IPS-20b (cell line): Measurements from ENCODE around the gene LLGL2.

Source experiments
- H3K27ac ChIP-seq: one replicate; pipeline ENCODE4 v1.5.1; 2013; ENCODE audit warnings: low read length
- H3K27me3 ChIP-seq: 2 replicates; pipeline ENCODE4 v1.6.1; 2013; ENCODE audit warnings: mild to moderate bottlenecking, low read length, inconsistent platforms; ENCODE audit not compliant: insufficient read depth
- H3K36me3 ChIP-seq: 2 replicates; pipeline ENCODE4 v1.6.1; 2013; ENCODE audit warnings: low read depth, mild to moderate bottlenecking, inconsistent platforms, low read length, moderate library complexity; ENCODE audit not compliant: insufficient read depth
- H3K4me1 ChIP-seq: 2 replicates; pipeline ENCODE4 v1.6.1; 2013; ENCODE audit warnings: mild to moderate bottlenecking, control low read depth, inconsistent platforms, low read length, moderate library complexity; ENCODE audit not compliant: insufficient read depth
- H3K4me3 ChIP-seq: 2 replicates; pipeline ENCODE4 v1.5.1; 2013; ENCODE audit warnings: mild to moderate bottlenecking, low read length, inconsistent platforms
- H3K9ac ChIP-seq: 2 replicates; pipeline ENCODE4 v1.6.1; 2013; ENCODE audit warnings: low read depth, mild to moderate bottlenecking, inconsistent platforms, low read length, moderate library complexity
- H3K9me3 ChIP-seq: 2 replicates; pipeline ENCODE4 v1.6.1; 2013; ENCODE audit warnings: mild to moderate bottlenecking, low read depth, low read length, inconsistent platforms; ENCODE audit not compliant: insufficient read depth

LLGL2 gene

GRCh38 chr17:75504347-75505151 is 20.9 kb upstream of the LLGL2 start:
- no peaks in the 10 kb centered on the region; the same call in 1 of the 2 replicates for H3K4me1 ChIP-seq
- no peaks in the 10 kb centered on the region for H3K9me3 ChIP-seq
- H3K4me3 ChIP-seq = no peak overlapping the region
- H3K27me3 ChIP-seq = no peaks in the 10 kb centered on the region
- H3K27ac ChIP-seq = no peak overlapping the region
- H3K36me3 ChIP-seq = peaks cover 41% of the 10 kb centered on the region
- H3K9ac ChIP-seq = no peak overlapping the region

DNA sequence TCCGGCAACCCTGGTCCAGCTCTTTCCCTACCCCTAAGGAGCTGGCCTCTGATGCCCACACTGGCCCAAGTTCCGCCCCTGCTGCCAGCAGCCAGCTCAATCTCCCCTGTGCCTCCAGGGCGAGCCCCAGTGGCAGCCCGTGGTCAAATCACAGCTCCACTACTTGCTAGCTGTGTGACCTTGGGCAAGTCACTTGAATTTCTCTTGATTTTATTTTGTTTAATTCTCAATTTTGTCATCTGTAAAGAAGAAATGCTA is 20.4 kb upstream of the LLGL2 start:
- H3K27me3 ChIP-seq = no peaks in the 10 kb centered on the region
- H3K4me3 ChIP-seq = no peak overlapping the region
- peaks cover 36% of the 10 kb centered on the region for H3K36me3 ChIP-seq
- H3K9ac ChIP-seq = no peak overlapping the region
- H3K27ac ChIP-seq = no peak overlapping the region
- H3K9me3 ChIP-seq = no peaks in the 10 kb centered on the region
- H3K4me1 ChIP-seq = no peaks in the 10 kb centered on the region; the same call in 1 of the 2 replicates

DNA sequence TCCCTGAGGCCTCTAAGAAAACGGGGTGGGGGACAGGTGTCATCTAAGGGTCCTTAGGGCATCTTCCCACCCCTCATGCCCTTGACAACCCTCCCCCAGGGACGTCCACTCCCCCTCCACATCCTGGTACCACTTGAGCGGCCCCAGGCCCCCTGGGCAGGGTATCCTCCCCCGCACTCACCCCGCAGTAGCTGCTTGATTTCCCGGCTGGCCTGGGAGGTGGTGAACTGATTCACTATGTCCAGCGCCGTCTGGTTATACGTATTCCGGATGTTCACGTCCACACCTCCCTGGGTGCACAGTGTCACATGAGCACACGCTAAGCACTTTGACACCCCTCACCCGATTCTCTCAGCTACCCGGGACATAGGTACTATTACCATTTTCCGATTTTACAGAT is 19.9 kb upstream of the LLGL2 start:
- no peak overlapping the region for H3K27ac ChIP-seq
- H3K36me3 ChIP-seq = peaks cover 33% of the 10 kb centered on the region
- H3K9me3 ChIP-seq = no peaks in the 10 kb centered on the region
- no peaks in the 10 kb centered on the region for H3K27me3 ChIP-seq
- no peaks in the 10 kb centered on the region; the same call in 1 of the 2 replicates for H3K4me1 ChIP-seq
- H3K4me3 ChIP-seq = no peak overlapping the region
- no peak overlapping the region for H3K9ac ChIP-seq

DNA sequence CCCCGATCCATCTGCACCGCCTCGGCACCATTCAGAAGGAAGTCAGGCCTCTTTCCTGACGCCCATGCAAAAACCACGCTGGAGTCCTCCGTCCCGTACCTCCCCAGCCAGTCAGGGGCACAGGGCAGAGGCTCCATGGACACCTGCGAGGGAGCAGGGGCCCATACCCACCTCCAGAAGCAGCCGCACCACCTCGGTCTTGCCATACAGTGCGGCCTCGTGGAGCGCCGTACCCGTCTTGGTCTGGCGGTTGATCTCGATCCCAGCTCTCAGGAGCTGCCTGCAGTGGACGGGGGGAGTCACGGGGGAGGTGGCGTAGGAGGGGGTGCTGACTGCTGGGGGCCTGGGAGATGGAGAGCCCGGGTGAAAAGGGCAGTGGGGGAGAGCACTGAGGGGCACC is 19.4 kb upstream of the LLGL2 start:
- no peaks in the 10 kb centered on the region for H3K9me3 ChIP-seq
- no peaks in the 10 kb centered on the region for H3K27me3 ChIP-seq
- H3K27ac ChIP-seq = no peak overlapping the region
- H3K4me3 ChIP-seq = no peak overlapping the region
- no peaks in the 10 kb centered on the region; the same call in 1 of the 2 replicates for H3K4me1 ChIP-seq
- peaks cover 34% of the 10 kb centered on the region for H3K36me3 ChIP-seq
- H3K9ac ChIP-seq = no peak overlapping the region

GRCh38 chr17:75506888-75507287 is 18.6 kb upstream of the LLGL2 start:
- H3K4me1 ChIP-seq = no peaks in the 10 kb centered on the region; the same call in 1 of the 2 replicates
- no peaks in the 10 kb centered on the region for H3K9me3 ChIP-seq
- H3K27ac ChIP-seq = no peak overlapping the region
- H3K27me3 ChIP-seq = no peaks in the 10 kb centered on the region
- peaks cover 34% of the 10 kb centered on the region for H3K36me3 ChIP-seq
- no peak overlapping the region for H3K9ac ChIP-seq
- H3K4me3 ChIP-seq = no peak overlapping the region

GRCh38 chr17:75507733-75508719 is 17.5 kb upstream of the LLGL2 start:
- H3K27ac ChIP-seq = no peak overlapping the region
- no peak overlapping the region for H3K9ac ChIP-seq
- no peaks in the 10 kb centered on the region; the same call in 1 of the 2 replicates for H3K4me1 ChIP-seq
- no peaks in the 10 kb centered on the region for H3K27me3 ChIP-seq
- no peaks in the 10 kb centered on the region for H3K9me3 ChIP-seq
- H3K4me3 ChIP-seq = no peak overlapping the region
- H3K36me3 ChIP-seq = peaks cover 40% of the 10 kb centered on the region

DNA sequence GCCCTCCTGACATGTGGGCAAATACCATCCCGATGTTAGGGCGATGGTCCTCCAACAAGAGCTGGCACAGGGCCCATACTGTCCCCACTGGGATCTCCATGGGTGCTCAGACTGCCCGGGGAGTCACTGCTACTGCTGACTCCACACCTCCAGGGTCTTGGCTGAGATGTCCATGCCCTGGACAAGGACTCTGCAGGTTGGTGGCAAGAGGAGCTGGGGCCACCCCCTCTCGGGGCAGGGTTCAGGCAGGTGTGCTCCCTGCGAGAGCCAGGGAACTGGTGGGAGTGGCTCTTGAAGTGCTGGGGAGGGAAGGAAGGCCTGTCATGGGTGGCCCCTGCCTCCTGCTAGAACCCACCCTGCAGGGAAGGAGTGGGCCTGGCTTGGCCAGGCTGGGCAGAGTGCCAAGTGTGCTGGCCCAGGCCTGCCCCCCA is 16.6 kb upstream of the LLGL2 start:
- Histone ChIP-seq H3K27me3 (no peaks in the 10 kb centered on the region), H3K4me1 (no peaks in the 10 kb centered on the region; the same call in 1 of the 2 replicates), H3K9me3 (no peaks in the 10 kb centered on the region), H3K36me3 (peaks cover 46% of the 10 kb centered on the region), H3K4me3 (no peak overlapping the region), H3K27ac (no peak overlapping the region), H3K9ac (no peak overlapping the region)

DNA sequence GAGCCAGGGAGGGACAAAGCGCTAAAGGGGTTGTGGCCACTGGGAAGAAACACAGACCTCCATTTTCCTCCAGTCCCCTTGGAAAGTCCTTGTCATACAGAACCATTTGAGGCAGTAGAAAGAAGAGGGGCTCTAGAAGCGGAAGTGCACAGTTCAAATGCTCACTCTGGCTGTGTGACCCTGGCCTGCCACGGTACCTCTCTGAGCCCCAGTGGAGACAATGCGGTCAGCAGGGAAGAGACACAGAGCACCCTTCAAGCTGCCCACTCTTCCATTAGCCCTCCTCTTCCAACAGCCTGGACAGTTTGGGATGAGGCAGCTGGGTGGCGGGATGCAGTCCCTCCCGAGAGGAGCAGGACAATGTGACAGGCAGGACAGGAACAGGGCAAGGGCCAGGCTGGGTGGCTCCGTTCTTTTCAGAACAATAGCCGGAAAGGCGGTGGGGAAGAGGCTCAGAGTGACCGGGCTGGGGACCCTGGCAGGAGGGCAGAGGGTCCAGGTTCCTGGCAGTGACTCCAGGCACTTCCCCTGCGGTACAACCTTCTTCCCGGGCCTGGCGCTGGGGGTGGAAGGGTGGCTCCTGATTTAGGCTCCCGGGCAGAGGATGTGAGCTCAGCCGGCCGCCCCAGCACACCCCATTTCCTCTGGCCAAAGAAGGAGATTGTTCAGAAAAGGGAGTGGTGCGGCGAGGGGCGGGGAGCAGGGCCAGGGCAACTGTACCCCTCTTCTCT is 15.8 kb upstream of the LLGL2 start:
- H3K9me3 ChIP-seq = no peaks in the 10 kb centered on the region
- H3K36me3 ChIP-seq = peaks cover 45% of the 10 kb centered on the region
- no peaks in the 10 kb centered on the region for H3K27me3 ChIP-seq
- no peak overlapping the region for H3K9ac ChIP-seq
- no peak overlapping the region for H3K4me3 ChIP-seq
- no peak overlapping the region for H3K27ac ChIP-seq
- no peaks in the 10 kb centered on the region; the same call in 1 of the 2 replicates for H3K4me1 ChIP-seq

- Histone ChIP-seq H3K9me3 (no peaks in the 10 kb centered on the region), H3K4me3 (no peak overlapping the region), H3K27ac (no peak overlapping the region), H3K27me3 (no peaks in the 10 kb centered on the region), H3K36me3 (peaks cover 30% of the 10 kb centered on the region; the same call in 1 of the 2 replicates), H3K9ac (no peak overlapping the region), H3K4me1 (no peaks in the 10 kb centered on the region; the same call in 1 of the 2 replicates)
These were observed 14.3 kb upstream of the LLGL2 start for GRCh38 chr17:75511270-75511609.

GRCh38 chr17:75511610-75512575 is 13.6 kb upstream of the LLGL2 start:
- no peak overlapping the region for H3K27ac ChIP-seq
- no peak overlapping the region for H3K9ac ChIP-seq
- H3K36me3 ChIP-seq = peaks cover 25% of the 10 kb centered on the region; the same call in 1 of the 2 replicates
- H3K4me1 ChIP-seq = no peaks in the 10 kb centered on the region; the same call in 1 of the 2 replicates
- no peaks in the 10 kb centered on the region for H3K27me3 ChIP-seq
- no peak overlapping the region for H3K4me3 ChIP-seq
- H3K9me3 ChIP-seq = no peaks in the 10 kb centered on the region
